Activated naive CD4-positive, alpha-beta T cell treated with anti-CD3 and anti-CD28 coated beads, Interleukin-2, amount 50 U/mL, for 72 hours (primary cell): ENCODE measurements around the gene KRT79. TPM values are rescaled to one million over a fixed set of nuclear protein-coding genes. Genes with fewer than 3 reads are reported as not detected.
"Not testable (repeated sequence)": the region's sequence is repeated elsewhere in the genome, so short reads cannot be mapped to it uniquely, and the experiment has no call there.

Experiments used
- ATAC-seq, 2 donors: fragments of 150-1000 bp; cut with Tn5 transposase; 2 replicates each; pipeline ENCODE4 v1.10.0; 2021; ENCODE audit warnings: mild to moderate bottlenecking in 2 of 2, moderate library complexity in 2 of 2
- DNase-seq, 2 donors: peaks; one replicate each; pipeline ENCODE4 v3.0.0; 2021 to 2022; ENCODE audit warnings: low spot score in 2 of 2
- H3K27ac Mint-ChIP-seq, 2 donors: one replicate each; pipeline ENCODE4 v1.8.0; 2022; ENCODE audit warnings: mild to moderate bottlenecking in 2 of 2, mixed read lengths in 2 of 2
- H3K36me3 Mint-ChIP-seq, 2 donors: one replicate each; pipeline ENCODE4 v1.8.0; 2022; ENCODE audit warnings: mixed read lengths in 2 of 2
- H3K9me3 Mint-ChIP-seq, 2 donors: one replicate each; pipeline ENCODE4 v1.8.0; 2022; ENCODE audit warnings: mixed read lengths in 2 of 2
- total RNA-seq, 2 donors: library from RNA; stranded (reverse); gene quantifications; one replicate each; pipeline ENCODE4 v1.2.3, GENCODE V29; 2022

The KRT79 gene
- total RNA-seq, 2 donors from 2014 or later = 0.12 to 0.25 TPM

- no peaks in the 10 kb centered on the region for H3K9me3 Mint-ChIP-seq
- ATAC-seq (no peak), DNase-seq (no peak)
- no peaks in the 10 kb centered on the region for H3K36me3 Mint-ChIP-seq
- H3K27ac Mint-ChIP-seq = no peak overlapping the region
Measured at GRCh38 chr12:52805739-52806138, 28.4 kb downstream of the KRT79 start.

- DNase-seq = no peak
- Mint-ChIP-seq H3K36me3 (no peaks in the 10 kb centered on the region), H3K27ac (no peak overlapping the region), H3K9me3 (no peaks in the 10 kb centered on the region)
- no peak for ATAC-seq
Measured at GRCh38 chr12:52805000-52805399, 29.1 kb downstream of the KRT79 start.

GRCh38 chr12:52802442-52802841 lies 31.7 kb downstream of the KRT79 start:
- no peak for ATAC-seq
- no peak for DNase-seq
- H3K9me3 Mint-ChIP-seq = no peaks in the 10 kb centered on the region
- no peaks in the 10 kb centered on the region for H3K36me3 Mint-ChIP-seq
- H3K27ac Mint-ChIP-seq = no peak overlapping the region

DNA sequence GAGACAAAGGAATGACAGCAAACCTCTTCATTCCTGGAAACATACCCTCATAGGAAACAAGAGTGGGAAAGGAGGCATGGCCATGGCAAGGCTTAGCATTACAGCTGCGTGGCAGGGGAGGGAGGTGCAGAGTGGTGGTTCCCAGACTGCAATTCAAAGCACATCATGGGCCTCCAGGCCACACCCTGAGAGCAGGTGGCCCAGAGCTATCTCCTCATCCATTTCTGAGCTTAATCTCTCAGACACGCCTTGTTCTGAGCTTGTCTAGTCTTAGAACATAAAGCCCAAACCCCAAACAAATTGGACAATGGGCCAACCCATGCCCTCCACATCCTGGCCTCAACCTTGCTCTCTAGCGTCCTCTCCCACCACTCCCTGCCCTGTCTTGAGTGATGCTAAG lies 32.3 kb downstream of the KRT79 start:
- DNase-seq = no peak
- no peaks in the 10 kb centered on the region for H3K9me3 Mint-ChIP-seq
- no peaks in the 10 kb centered on the region for H3K36me3 Mint-ChIP-seq
- no peak overlapping the region for H3K27ac Mint-ChIP-seq
- no peak for ATAC-seq

DNA sequence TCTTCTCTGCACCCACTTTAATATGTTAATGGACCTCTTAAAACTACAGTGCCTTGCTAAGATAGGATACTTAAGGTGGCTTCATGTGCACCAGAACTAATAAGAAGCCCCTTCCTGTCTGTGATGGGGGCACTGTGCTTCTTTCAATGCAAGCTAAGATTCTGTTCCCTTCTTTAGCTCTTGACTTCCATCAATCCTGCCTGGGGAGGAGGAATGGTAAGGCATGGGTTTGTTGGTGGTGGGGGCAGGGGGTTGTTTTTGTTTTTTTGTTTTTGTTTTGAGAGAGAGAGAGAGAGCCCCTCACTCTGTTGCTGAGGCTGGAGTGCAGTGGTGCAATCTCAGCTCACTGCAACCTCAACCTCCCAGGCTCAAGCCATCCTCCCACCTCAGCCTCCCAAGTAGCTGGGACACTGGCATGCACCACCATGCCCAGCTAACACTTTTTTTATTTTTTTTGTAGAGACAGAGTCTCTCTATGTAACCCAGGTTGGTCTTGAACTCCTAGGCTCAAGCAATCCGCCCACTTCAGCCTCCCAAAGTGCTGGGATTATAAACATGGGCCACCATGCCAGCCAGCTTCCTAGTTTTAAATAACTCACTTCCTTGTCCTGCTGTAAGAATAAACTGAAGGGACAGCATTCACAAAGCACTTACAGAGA lies 33.7 kb downstream of the KRT79 start:
- Mint-ChIP-seq H3K36me3 (no peaks in the 10 kb centered on the region), H3K27ac (peak overlapping the region; percentile 37 to 52), H3K9me3 (no peaks in the 10 kb centered on the region)
- ATAC-seq (no peak), DNase-seq (no peak)

DNA sequence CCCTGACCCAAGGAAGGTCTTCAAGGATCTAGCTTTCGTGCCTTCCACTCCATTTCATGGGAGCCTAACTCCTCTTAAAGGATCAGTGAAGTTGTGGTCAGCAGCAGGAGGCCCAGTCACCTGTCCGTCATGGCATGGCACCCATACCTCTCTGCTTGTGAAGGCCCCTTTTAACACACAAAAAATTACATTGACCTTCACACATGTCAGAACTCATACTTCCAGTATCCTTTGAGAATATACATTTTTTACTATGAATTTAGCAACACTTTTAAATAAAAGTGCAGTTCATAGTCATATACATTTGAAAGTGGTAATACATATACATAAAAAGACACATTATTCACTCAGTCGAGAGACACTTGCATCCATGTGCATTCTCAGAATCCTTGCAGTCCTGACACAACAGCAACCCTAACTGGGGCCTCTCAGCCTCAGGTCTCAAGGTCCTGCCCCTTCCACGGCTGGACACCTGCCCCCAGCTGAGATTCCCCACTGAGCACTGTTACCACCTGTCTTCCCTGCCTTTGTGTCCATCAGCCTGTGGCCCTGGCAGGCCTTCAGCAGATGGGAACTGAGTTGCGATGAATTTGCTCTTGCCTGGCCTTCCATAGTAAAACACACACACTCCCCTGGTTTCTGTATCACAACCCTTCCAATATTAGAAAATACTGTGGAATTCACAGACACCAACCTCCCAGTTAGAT lies 34.5 kb downstream of the KRT79 start:
- Mint-ChIP-seq H3K9me3 (no peaks in the 10 kb centered on the region), H3K36me3 (no peaks in the 10 kb centered on the region), H3K27ac (no peak overlapping the region)
- ATAC-seq (no peak), DNase-seq (no peak)

GRCh38 chr12:52798671-52799504 lies 35.2 kb downstream of the KRT79 start:
- no peaks in the 10 kb centered on the region for H3K9me3 Mint-ChIP-seq
- H3K36me3 Mint-ChIP-seq = no peaks in the 10 kb centered on the region
- DNase-seq (no peak), ATAC-seq (no peak)
- no peak overlapping the region for H3K27ac Mint-ChIP-seq

- ATAC-seq = no peak
- DNase-seq = no peak
- Mint-ChIP-seq H3K27ac (no peak overlapping the region), H3K9me3 (no peaks in the 10 kb centered on the region), H3K36me3 (no peaks in the 10 kb centered on the region)
Measured at GRCh38 chr12:52798003-52798670, 36.0 kb downstream of the KRT79 start.

DNA sequence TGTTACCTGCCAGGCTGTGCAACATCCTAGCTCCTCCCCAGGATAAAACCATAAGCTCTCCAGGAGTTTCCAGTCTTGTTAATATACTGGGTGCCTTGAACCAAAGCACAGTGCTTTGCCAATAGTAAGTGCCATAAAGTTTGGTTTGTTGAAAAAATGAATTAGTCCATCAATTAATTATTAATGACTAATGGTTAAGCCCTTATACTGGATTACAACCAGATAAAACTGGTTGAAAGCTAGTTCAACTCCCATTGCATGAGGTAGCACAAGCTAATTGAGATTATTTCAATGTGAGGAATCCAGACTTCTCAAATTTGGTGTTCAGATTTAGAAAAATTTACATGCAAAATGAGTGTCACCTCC lies 36.6 kb downstream of the KRT79 start:
- Mint-ChIP-seq H3K9me3 (no peaks in the 10 kb centered on the region), H3K27ac (no peak overlapping the region), H3K36me3 (no peaks in the 10 kb centered on the region)
- DNase-seq (no peak), ATAC-seq (no peak)

- H3K27ac Mint-ChIP-seq = no peak overlapping the region
- ATAC-seq (no peak), DNase-seq (no peak)
- no peaks in the 10 kb centered on the region for H3K9me3 Mint-ChIP-seq
- no peaks in the 10 kb centered on the region for H3K36me3 Mint-ChIP-seq
Measured at GRCh38 chr12:52796839-52797528, 37.1 kb downstream of the KRT79 start.

DNA sequence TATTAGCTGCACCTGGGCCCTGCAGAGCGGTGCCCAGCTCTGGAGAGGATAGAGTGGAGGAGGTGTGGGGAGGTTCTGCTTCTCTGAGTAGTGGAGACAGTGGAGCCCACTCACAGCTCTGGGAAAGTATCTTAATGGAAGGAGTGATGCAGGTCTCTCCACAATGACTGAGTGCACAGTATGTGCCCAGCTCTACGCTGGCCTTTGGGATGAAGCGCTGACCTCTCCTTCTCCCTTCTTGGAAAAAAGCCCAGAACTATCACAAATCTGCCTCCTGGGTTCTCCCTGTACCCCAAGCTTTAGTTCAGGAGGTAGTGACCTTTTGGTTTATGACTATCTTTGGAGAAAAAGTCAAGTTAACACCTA lies 37.7 kb downstream of the KRT79 start:
- no peaks in the 10 kb centered on the region for H3K36me3 Mint-ChIP-seq
- DNase-seq (no peak), ATAC-seq (no peak)
- H3K9me3 Mint-ChIP-seq = no peaks in the 10 kb centered on the region
- H3K27ac Mint-ChIP-seq = no peak overlapping the region

GRCh38 chr12:52795694-52796428 lies 38.2 kb downstream of the KRT79 start, which contains the start of gene KRT3:
Gene KRT3 (minus strand): TSS chr12:52796117. CDS start chr12:52796042, 75 bp downstream.
- no peaks in the 10 kb centered on the region for H3K9me3 Mint-ChIP-seq
- DNase-seq (no peak), ATAC-seq (no peak)

DNA sequence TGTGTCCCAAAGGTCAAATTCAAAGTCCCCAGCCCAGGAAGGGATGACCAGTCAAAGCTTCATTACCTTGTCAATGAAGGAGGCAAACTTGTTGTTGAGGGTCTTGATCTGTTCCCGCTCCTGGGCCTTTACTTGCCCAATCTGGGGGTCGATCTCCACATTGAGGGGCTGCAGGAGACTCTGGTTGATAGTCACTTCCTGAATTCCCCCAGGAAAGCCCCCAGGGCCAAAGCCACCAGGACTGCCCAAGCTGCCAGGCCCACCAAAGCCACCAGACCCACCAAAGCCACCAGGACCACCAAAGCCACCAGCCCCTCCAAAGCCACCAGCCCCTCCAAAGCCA lies 38.8 kb downstream of the KRT79 start:
- H3K27ac Mint-ChIP-seq, H3K9me3 Mint-ChIP-seq, ATAC-seq, H3K36me3 Mint-ChIP-seq, DNase-seq: not testable (repeated sequence)

More at GRCh38 chr12:52795694-52796428, 38.2 kb downstream of the KRT79 start, which contains the start of gene KRT3:
- Mint-ChIP-seq H3K27ac (no peak within 1 kb of the TSS), H3K36me3 (no peaks in the 10 kb centered on the region)

- DNase-seq = no peak
Measured at GRCh38 chr12:52794479-52795331, 39.4 kb downstream of the KRT79 start.

More at GRCh38 chr12:52794479-52795331, 39.4 kb downstream of the KRT79 start:
- H3K9me3 Mint-ChIP-seq = no peaks in the 10 kb centered on the region
- H3K36me3 Mint-ChIP-seq = no peaks in the 10 kb centered on the region
- peak in 1 of 2 donors; percentile 56 for ATAC-seq
- H3K27ac Mint-ChIP-seq = no peak overlapping the region
